Stimulated activated CD4-positive, alpha-beta T cell treated with anti-CD3 and anti-CD28 coated beads, TNF-alpha, amount 100 ng/mL, for 24 hours (primary cell): Measurements from ENCODE around the gene TEAD3.
"Not testable (repeated sequence)": the region's sequence is repeated elsewhere in the genome, so short reads cannot be mapped to it uniquely, and the experiment has no call there.

Experiments used
- DNase-seq, 3 experiments: peaks; one replicate each; pipeline ENCODE4 v3.0.0-alpha.2; 2020; ENCODE audit warnings: low read depth in 3 of 3

The TEAD3 gene

GRCh38 chr6:35496841-35497570 lies at the start of gene TEAD3:
TSS of gene TEAD3 (minus strand) at chr6:35497079.
- peak in 1 of 3 experiments; percentile 49 for DNase-seq

GRCh38 chr6:35544769-35545361 lies 48.0 kb upstream of the TEAD3 start:
- no peak for DNase-seq

GRCh38 chr6:35543459-35544193 lies 46.7 kb upstream of the TEAD3 start:
- no peak for DNase-seq

- no peak for DNase-seq
Observed at GRCh38 chr6:35541836-35542235, 45.0 kb upstream of the TEAD3 start.

GRCh38 chr6:35539223-35539622 lies 42.3 kb upstream of the TEAD3 start:
- no peak for DNase-seq

GRCh38 chr6:35535847-35536246 lies 39.0 kb upstream of the TEAD3 start:
- not testable (repeated sequence) for DNase-seq

- no peak for DNase-seq
Observed at GRCh38 chr6:35534407-35535170, 37.7 kb upstream of the TEAD3 start.

GRCh38 chr6:35533981-35534380 lies 37.1 kb upstream of the TEAD3 start:
- no peak for DNase-seq

- DNase-seq: no peak
Observed at GRCh38 chr6:35532126-35532525, 35.2 kb upstream of the TEAD3 start.

- no peak for DNase-seq
Observed at GRCh38 chr6:35524380-35525020, 27.6 kb upstream of the TEAD3 start.

GRCh38 chr6:35522660-35523658 lies 26.1 kb upstream of the TEAD3 start:
- DNase-seq: peak; percentile 60 to 75 (median 68)

GRCh38 chr6:35522151-35522550 lies 25.3 kb upstream of the TEAD3 start:
- DNase-seq: no peak

- DNase-seq: no peak
Observed at GRCh38 chr6:35521235-35521634, 24.4 kb upstream of the TEAD3 start.

GRCh38 chr6:35519313-35520015 lies 22.6 kb upstream of the TEAD3 start:
- DNase-seq: no peak

- DNase-seq: no peak
Observed at GRCh38 chr6:35518566-35519312, 21.9 kb upstream of the TEAD3 start.

- DNase-seq: not testable (repeated sequence)
Observed at GRCh38 chr6:35517978-35518377, 21.1 kb upstream of the TEAD3 start.

GRCh38 chr6:35516712-35517111 lies 19.8 kb upstream of the TEAD3 start:
- no peak for DNase-seq

- DNase-seq: not testable (repeated sequence)
Observed at GRCh38 chr6:35515939-35516338, 19.1 kb upstream of the TEAD3 start.

GRCh38 chr6:35514587-35514986 lies 17.7 kb upstream of the TEAD3 start:
- no peak for DNase-seq
